ENCODE results near the gene OR5P2.

GRCh38 chr11:7846003-7846402 is 49.3 kb upstream of the OR5P2 start:
- TF ChIP-seq CTCF (IDR thresholded peaks at IDR 0.05; ENCODE audit: insufficient read depth, low read depth, low read length): no peak
- TF ChIP-seq EZH2 (IDR thresholded peaks at IDR 0.05; ENCODE audit: insufficient read depth, low read length): no peak

Measured in astrocyte (in vitro differentiated cells and primary cell).